Activated naive CD4-positive, alpha-beta T cell treated with anti-CD3 and anti-CD28 coated beads, Interleukin-2, amount 10 ng/mL, durations not matched to agents 7 days and 5 days (primary cell): ENCODE measurements around the gene RIMBP2.
"Not testable (repeated sequence)": the region's sequence is repeated elsewhere in the genome, so short reads cannot be mapped to it uniquely, and the experiment has no call there.

Experiments
- CTCF ChIA-PET: fragments of 350-600 bp; sonication (Branson Sonifier 250); formaldehyde crosslinking; loops from one replicate; lab custom pipeline; 2021; ENCODE audit warnings: antibody characterized with exemption; lab: Charles Lee
- DNase-seq: peaks from one replicate; pipeline ENCODE4 v3.0.0-alpha.2; 2020
- H3K27ac Mint-ChIP-seq: one replicate; pipeline ENCODE4 v1.8.0; 2021; ENCODE audit warnings: mild to moderate bottlenecking, moderate library complexity, mixed read lengths
- H3K27me3 Mint-ChIP-seq: one replicate; pipeline ENCODE4 v1.8.0; 2021; ENCODE audit warnings: mild to moderate bottlenecking, mixed read lengths
- H3K36me3 Mint-ChIP-seq: one replicate; pipeline ENCODE4 v1.8.0; 2021; ENCODE audit warnings: mixed read lengths
- H3K4me1 Mint-ChIP-seq: one replicate; pipeline ENCODE4 v1.8.0; 2021; ENCODE audit warnings: mixed read lengths
- H3K4me3 Mint-ChIP-seq: one replicate; pipeline ENCODE4 v1.8.0; 2021; ENCODE audit warnings: mild to moderate bottlenecking, moderate library complexity, mixed read lengths
- H3K9me3 Mint-ChIP-seq: one replicate; pipeline ENCODE4 v1.8.0; 2021; ENCODE audit warnings: mixed read lengths

RIMBP2 gene

DNA sequence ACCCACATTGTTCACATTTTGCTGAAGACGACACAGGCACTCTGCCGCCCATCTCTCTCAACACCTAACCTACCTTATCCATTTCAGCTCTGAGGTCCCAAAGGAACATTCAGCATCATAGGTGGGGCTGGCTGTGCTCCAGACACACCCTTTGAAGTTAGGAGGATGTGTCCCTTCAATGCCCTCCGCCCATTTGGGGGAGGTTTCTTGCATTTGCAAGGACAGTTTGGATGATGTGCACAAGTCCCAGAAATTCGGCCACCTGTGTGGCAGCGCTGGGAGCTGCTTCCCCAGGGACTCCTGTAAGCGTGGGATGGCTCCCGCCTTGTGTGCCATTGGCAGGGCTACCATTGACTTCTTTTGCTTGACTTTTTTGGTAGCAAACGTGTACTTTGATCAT, 113.8 kb downstream of the RIMBP2 start:
- DNase-seq = no peak
- H3K4me1 Mint-ChIP-seq = no peaks in the 10 kb centered on the region
- no peaks in the 10 kb centered on the region for H3K36me3 Mint-ChIP-seq
- no peak overlapping the region for H3K4me3 Mint-ChIP-seq
- H3K9me3 Mint-ChIP-seq = peaks cover 13% of the 10 kb centered on the region
- CTCF ChIA-PET = no interaction called here
- no peak overlapping the region for H3K27ac Mint-ChIP-seq
- no peaks in the 10 kb centered on the region for H3K27me3 Mint-ChIP-seq

- Mint-ChIP-seq H3K36me3 (no peaks in the 10 kb centered on the region), H3K4me1 (no peaks in the 10 kb centered on the region), H3K27me3 (no peaks in the 10 kb centered on the region), H3K4me3 (no peak overlapping the region), H3K27ac (no peak overlapping the region), H3K9me3 (peaks cover 14% of the 10 kb centered on the region)
- CTCF ChIA-PET = no interaction called here
- DNase-seq = no peak
These were observed 114.8 kb downstream of the RIMBP2 start for GRCh38 chr12:130601327-130601726.

DNA sequence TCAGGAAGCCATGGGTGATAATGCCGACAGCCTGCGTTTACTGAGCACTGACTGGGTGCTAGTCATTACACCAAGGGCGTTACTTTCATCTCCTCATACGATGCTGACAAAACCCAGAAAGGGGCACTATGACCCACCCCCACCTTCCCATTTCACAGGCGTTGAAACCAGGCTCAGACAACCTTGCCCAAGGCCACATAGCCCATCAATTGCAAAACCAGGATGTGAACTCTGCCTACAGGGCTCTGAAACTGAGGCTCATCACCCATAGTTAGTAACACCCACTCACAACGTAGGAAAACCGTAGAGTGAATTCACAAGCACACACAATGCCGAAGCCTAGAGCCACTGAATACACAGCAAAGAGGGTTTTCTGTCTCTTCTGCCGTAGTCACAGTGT, 119.9 kb downstream of the RIMBP2 start:
- no peaks in the 10 kb centered on the region for H3K36me3 Mint-ChIP-seq
- H3K4me3 Mint-ChIP-seq = no peak overlapping the region
- no peak for DNase-seq
- peaks cover 14% of the 10 kb centered on the region for H3K9me3 Mint-ChIP-seq
- H3K27ac Mint-ChIP-seq = no peak overlapping the region
- H3K27me3 Mint-ChIP-seq = no peaks in the 10 kb centered on the region
- H3K4me1 Mint-ChIP-seq = no peaks in the 10 kb centered on the region
- CTCF ChIA-PET = no interaction called here

DNA sequence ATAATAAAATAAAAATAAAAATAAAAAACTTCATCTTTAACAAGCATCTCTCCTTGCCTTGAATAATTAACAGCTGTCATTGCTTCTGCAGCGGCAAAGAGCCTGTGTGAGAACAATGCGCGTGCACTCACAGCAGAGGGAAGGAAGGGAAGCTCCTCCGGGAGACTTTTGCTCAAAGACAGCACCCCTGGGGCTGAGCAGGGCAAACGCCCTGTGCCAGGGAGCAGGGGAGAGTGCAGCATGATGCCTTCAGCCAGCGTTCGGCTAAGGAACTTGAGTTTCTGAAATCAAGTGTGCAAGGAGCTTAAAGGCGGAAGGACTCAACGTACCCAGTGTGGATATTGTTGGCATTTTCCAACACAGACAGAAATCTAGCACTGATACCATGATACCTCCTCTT, 120.5 kb downstream of the RIMBP2 start:
- Mint-ChIP-seq H3K36me3 (no peaks in the 10 kb centered on the region), H3K4me3 (no peak overlapping the region), H3K27ac (no peak overlapping the region), H3K4me1 (no peaks in the 10 kb centered on the region), H3K27me3 (no peaks in the 10 kb centered on the region), H3K9me3 (peaks cover 16% of the 10 kb centered on the region)
- no peak for DNase-seq
- CTCF ChIA-PET = no interaction called here

- H3K36me3 Mint-ChIP-seq = no peaks in the 10 kb centered on the region
- peaks cover 10% of the 10 kb centered on the region for H3K9me3 Mint-ChIP-seq
- CTCF ChIA-PET = no interaction called here
- H3K4me3 Mint-ChIP-seq = no peak overlapping the region
- H3K27ac Mint-ChIP-seq = peak overlapping the region; percentile 33
- no peaks in the 10 kb centered on the region for H3K27me3 Mint-ChIP-seq
- no peaks in the 10 kb centered on the region for H3K4me1 Mint-ChIP-seq
- DNase-seq = no peak
These were observed 123.0 kb downstream of the RIMBP2 start for GRCh38 chr12:130593056-130593455.

- DNase-seq = no peak
- CTCF ChIA-PET = no interaction called here
- no peak overlapping the region for H3K27ac Mint-ChIP-seq
These were observed 123.5 kb downstream of the RIMBP2 start for GRCh38 chr12:130592641-130593040.

GRCh38 chr12:130591736-130592135, 124.4 kb downstream of the RIMBP2 start:
- H3K4me3 Mint-ChIP-seq = no peak overlapping the region
- CTCF ChIA-PET = no interaction called here
- H3K27ac Mint-ChIP-seq = no peak overlapping the region
- H3K36me3 Mint-ChIP-seq = no peaks in the 10 kb centered on the region
- H3K4me1 Mint-ChIP-seq = no peaks in the 10 kb centered on the region
- no peaks in the 10 kb centered on the region for H3K27me3 Mint-ChIP-seq
- DNase-seq = no peak
- peaks cover 3% of the 10 kb centered on the region for H3K9me3 Mint-ChIP-seq

More at GRCh38 chr12:130592641-130593040, 123.5 kb downstream of the RIMBP2 start:
- Mint-ChIP-seq H3K27me3 (no peaks in the 10 kb centered on the region), H3K36me3 (no peaks in the 10 kb centered on the region), H3K4me1 (no peaks in the 10 kb centered on the region), H3K9me3 (peaks cover 6% of the 10 kb centered on the region), H3K4me3 (no peak overlapping the region)

- Mint-ChIP-seq H3K4me3 (no peak overlapping the region), H3K9me3 (peaks cover 2% of the 10 kb centered on the region), H3K27me3 (no peaks in the 10 kb centered on the region), H3K36me3 (no peaks in the 10 kb centered on the region), H3K27ac (no peak overlapping the region), H3K4me1 (no peaks in the 10 kb centered on the region)
- DNase-seq = no peak
- CTCF ChIA-PET = no interaction called here
These were observed 125.4 kb downstream of the RIMBP2 start for GRCh38 chr12:130590685-130591084.

GRCh38 chr12:130589540-130590317, 126.4 kb downstream of the RIMBP2 start:
- no peak overlapping the region for H3K4me3 Mint-ChIP-seq
- no peaks in the 10 kb centered on the region for H3K27me3 Mint-ChIP-seq
- no peaks in the 10 kb centered on the region for H3K4me1 Mint-ChIP-seq
- CTCF ChIA-PET = no interaction called here
- peaks cover 3% of the 10 kb centered on the region for H3K9me3 Mint-ChIP-seq
- no peak overlapping the region for H3K27ac Mint-ChIP-seq
- H3K36me3 Mint-ChIP-seq = no peaks in the 10 kb centered on the region
- no peak for DNase-seq

- CTCF ChIA-PET = interaction anchor here (1.0 kb wide), 1 partner anchor 51 kb away, joined by 4 read pairs; no protein-coding TSS in a partner anchor
- Mint-ChIP-seq H3K9me3 (peaks cover 3% of the 10 kb centered on the region), H3K27me3 (no peaks in the 10 kb centered on the region), H3K4me1 (no peaks in the 10 kb centered on the region), H3K27ac (no peak overlapping the region), H3K36me3 (no peaks in the 10 kb centered on the region), H3K4me3 (no peak overlapping the region)
- DNase-seq = no peak
These were observed 127.2 kb downstream of the RIMBP2 start for GRCh38 chr12:130588696-130589539.

- Mint-ChIP-seq H3K27me3 (no peaks in the 10 kb centered on the region), H3K36me3 (no peaks in the 10 kb centered on the region), H3K4me3 (no peak overlapping the region), H3K27ac (no peak overlapping the region), H3K4me1 (no peaks in the 10 kb centered on the region), H3K9me3 (peaks cover 3% of the 10 kb centered on the region)
- CTCF ChIA-PET = interaction anchor here (1.0 kb wide), 1 partner anchor 50 kb away, joined by 4 read pairs; no protein-coding TSS in a partner anchor
- DNase-seq = no peak
These were observed 128.1 kb downstream of the RIMBP2 start for GRCh38 chr12:130587966-130588365.

DNA sequence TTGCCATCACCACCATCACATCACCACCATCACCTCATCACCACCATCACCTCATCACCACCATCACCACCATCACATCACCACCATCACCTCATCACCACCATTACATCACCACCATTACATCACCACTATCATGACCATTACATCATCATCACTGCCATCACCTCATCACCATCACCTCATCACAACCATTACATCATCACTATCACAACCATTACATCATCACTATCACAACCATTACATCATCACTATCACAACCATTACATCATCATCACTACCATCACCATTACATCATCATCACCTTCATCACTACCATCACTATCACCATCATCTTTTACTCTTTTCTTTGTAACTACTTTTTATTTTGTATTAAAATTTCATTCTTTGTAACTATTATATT, 131.6 kb downstream of the RIMBP2 start:
- H3K36me3 Mint-ChIP-seq, H3K27ac Mint-ChIP-seq, DNase-seq, H3K4me1 Mint-ChIP-seq, H3K27me3 Mint-ChIP-seq, H3K9me3 Mint-ChIP-seq, H3K4me3 Mint-ChIP-seq, CTCF ChIA-PET: not testable (repeated sequence)

DNA sequence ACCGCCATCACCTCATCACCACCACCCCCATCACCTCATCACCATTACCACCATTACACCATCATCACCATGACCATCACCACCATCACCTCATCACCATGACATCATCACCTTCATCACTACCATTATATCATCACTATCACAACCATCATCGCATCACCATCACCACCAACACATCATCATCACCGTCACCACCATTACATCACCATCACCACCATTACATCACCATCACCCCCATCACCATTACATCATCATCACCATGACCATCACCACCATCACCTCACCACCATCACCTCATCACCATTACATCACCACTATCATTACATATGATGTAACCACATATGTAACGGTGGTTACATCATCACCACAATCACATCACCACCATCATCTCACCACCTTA, 132.3 kb downstream of the RIMBP2 start:
- no peak overlapping the region for H3K4me3 Mint-ChIP-seq
- CTCF ChIA-PET = no interaction called here
- H3K9me3 Mint-ChIP-seq = peaks cover 11% of the 10 kb centered on the region
- H3K4me1 Mint-ChIP-seq = no peaks in the 10 kb centered on the region
- H3K27me3 Mint-ChIP-seq = no peaks in the 10 kb centered on the region
- H3K36me3 Mint-ChIP-seq = no peaks in the 10 kb centered on the region
- H3K27ac Mint-ChIP-seq = no peak overlapping the region
- DNase-seq = no peak

DNA sequence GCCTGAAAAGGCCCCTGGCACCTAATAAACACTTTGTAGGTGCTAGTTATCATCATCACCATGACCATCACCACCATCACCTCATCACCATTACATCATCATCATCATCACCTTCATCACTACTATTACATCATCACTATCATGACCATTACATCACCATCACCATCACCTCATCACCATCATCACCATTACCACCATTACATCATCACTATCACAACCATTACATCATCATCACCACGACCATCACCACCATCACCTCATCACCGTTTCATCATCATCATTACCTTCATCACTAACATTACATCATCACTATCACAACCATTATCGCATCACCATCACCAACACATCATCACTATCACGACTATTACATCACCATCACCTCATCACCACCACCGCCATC, 132.8 kb downstream of the RIMBP2 start:
- Mint-ChIP-seq H3K4me3 (no peak overlapping the region), H3K27me3 (no peaks in the 10 kb centered on the region), H3K9me3 (peaks cover 11% of the 10 kb centered on the region)

More for the DNA sequence above, 132.8 kb downstream of the RIMBP2 start:
- no peak overlapping the region for H3K27ac Mint-ChIP-seq
- H3K36me3 Mint-ChIP-seq = no peaks in the 10 kb centered on the region
- H3K4me1 Mint-ChIP-seq = no peaks in the 10 kb centered on the region
- CTCF ChIA-PET = no interaction called here
- no peak for DNase-seq
